GM21390 (cell line): Measurements from ENCODE around the gene SRSF8.
A peak's percentile ranks its signal among the peaks of the same experiment; 100 is the strongest.
"Not testable (repeated sequence)": the region's sequence is repeated elsewhere in the genome, so short reads cannot be mapped to it uniquely, and the experiment has no call there.

Source experiments
- ATAC-seq: cut with Tn5 transposase; IDR thresholded peaks from one replicate; pipeline ENCODE4 v1.9.1; 2021; ENCODE audit not compliant: unreplicated experiment

The SRSF8 gene, protein sequence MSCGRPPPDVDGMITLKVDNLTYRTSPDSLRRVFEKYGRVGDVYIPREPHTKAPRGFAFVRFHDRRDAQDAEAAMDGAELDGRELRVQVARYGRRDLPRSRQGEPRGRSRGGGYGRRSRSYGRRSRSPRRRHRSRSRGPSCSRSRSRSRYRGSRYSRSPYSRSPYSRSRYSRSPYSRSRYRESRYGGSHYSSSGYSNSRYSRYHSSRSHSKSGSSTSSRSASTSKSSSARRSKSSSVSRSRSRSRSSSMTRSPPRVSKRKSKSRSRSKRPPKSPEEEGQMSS

GRCh38 chr11:95066716-95067038 is at the start of gene SRSF8:
TSS of gene SRSF8 (plus strand) at chr11:95066919. CDS start at chr11:95067227, 308 bp downstream.
- peak; percentile 42 for ATAC-seq

DNA sequence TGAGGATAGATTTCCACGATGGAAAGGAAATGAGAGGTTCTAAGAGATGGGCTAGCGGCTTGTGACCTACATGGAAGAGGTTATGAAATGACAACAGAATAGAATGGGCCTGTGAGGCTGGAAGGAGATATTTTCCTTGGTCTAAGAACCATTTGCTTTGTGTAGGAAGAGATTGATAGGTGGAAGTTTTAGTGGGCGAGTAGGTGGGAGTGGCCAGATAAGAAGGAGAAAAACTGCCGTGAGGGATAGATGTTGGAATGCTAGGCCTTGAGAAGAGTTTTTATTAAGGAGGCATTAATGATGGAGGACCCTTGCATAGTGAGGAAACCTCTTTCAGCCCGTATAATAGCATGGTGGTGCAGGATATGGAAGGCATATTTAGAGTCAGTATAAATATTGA is 45.3 kb upstream of the SRSF8 start:
- ATAC-seq: not testable (repeated sequence)

- ATAC-seq: no peak
Measured at GRCh38 chr11:95024958-95025357, 41.8 kb upstream of the SRSF8 start, which contains the start of gene KDM4E. TSS of gene KDM4E (plus strand) at chr11:95025258. CDS start at chr11:95025558, 300 bp downstream.

DNA sequence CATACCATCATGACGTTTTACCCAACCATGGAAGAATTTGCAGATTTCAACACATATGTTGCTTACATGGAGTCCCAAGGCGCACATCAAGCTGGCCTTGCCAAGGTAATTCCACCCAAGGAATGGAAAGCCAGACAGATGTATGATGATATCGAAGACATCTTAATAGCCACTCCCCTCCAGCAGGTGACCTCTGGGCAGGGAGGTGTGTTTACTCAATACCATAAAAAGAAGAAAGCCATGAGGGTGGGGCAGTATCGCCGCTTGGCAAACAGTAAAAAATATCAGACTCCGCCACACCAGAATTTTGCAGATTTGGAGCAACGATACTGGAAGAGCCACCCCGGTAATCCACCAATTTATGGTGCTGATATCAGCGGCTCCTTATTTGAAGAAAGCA is 41.1 kb upstream of the SRSF8 start:
- not testable (repeated sequence) for ATAC-seq

DNA sequence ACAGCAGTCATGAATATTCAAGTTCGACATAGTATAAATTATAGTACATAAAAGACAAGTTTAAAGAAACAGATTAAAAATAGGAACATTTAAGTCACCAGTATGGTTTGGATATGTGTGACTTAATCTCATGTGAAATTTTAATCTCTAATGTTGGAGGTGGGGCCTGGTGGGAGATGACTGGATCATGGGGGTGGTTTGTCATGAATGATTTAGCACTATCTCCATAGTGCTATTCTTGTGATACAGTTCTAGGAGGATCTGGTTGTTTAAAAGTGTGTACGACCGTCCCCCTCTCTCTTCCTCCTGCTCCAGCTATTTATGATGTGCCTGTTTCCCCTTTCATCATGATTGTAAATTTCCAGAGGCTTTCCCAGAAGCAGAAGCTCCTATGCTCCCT is 38.4 kb upstream of the SRSF8 start:
- ATAC-seq: no peak

DNA sequence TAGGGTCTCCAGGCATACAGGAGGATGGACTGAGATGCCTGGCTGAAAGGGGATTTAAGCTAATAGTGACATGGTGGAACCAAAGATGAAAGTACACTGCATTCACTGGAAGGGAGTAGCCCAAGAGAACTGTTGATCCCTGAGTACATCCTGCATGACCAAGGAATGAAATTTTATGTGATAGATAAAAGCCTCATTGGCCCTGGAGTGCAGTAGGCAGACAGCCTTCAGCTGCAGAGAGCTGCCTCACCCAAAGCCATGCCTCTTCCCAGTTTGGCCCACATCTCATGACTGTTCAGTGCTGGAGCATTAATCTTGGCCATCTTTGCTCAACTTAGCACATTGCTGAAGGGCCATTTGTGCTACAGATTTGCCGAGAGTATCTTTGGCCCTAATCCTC is 33.7 kb upstream of the SRSF8 start:
- no peak for ATAC-seq

DNA sequence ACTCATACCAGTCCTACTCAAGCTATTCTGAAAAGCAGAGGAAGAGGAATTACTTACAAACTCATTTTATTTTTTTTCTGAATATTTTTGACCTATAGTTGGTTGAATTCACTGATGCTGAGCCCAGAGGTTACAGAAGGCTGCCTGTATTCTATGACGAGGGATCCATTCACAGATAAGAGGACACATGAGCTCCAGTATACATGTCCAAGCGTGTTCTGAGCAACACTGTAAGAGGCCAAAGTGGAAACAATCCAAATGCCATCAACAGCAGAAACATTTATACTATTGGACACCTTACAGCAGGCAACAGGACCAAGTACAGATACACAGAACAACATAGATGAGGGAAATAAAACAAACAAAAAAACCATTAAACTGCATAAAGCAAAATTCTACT is 31.4 kb upstream of the SRSF8 start:
- ATAC-seq: no peak

- ATAC-seq: not testable (repeated sequence)
Measured at GRCh38 chr11:95037356-95038035, 29.2 kb upstream of the SRSF8 start.

DNA sequence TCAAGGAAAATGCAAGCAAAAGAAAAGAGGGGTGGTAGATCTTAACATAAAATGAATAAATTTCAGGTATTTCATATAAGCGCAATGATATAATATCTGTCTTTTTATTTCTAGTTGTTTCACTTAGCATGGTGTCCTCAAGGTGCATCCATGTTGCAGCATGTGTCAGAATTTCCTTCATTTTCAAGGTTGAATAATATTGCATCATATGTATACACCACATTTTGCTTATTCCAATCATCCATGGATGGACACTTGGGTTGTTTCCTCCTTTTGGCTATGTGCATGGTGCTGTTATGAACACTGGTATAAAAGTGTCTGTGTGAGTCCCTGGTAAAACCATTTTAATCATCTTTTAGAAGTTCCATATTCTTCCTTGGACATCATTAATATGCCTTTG is 24.5 kb upstream of the SRSF8 start:
- no peak for ATAC-seq

DNA sequence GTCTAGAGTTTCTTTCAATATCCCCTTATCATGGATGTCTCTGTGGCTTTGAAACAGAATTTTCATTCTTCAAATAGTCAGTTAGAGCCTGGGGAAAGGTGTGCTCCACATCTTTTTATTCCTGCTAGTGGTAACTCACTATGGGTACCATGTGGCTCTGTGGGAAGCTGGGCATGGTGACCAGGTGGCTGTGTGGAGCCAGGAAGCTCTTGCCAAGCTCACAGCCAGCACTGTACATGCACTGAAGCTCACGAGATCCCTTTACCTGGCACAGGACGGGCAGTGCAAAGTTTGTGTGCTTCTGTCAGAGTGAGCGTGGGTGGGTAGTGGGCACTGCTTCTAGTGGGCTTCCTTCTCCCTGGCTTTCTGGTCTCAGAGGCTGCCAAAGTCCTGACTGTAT is 23.8 kb upstream of the SRSF8 start:
- no peak for ATAC-seq

GRCh38 chr11:95044010-95044409 is 22.7 kb upstream of the SRSF8 start:
- no peak for ATAC-seq

- ATAC-seq: no peak
Measured at GRCh38 chr11:95045812-95046211, 20.9 kb upstream of the SRSF8 start.

GRCh38 chr11:95049122-95049521 is 17.6 kb upstream of the SRSF8 start, which contains the start of gene KDM4F:
TSS of gene KDM4F (plus strand) at chr11:95049422.
- ATAC-seq: not testable (repeated sequence)

DNA sequence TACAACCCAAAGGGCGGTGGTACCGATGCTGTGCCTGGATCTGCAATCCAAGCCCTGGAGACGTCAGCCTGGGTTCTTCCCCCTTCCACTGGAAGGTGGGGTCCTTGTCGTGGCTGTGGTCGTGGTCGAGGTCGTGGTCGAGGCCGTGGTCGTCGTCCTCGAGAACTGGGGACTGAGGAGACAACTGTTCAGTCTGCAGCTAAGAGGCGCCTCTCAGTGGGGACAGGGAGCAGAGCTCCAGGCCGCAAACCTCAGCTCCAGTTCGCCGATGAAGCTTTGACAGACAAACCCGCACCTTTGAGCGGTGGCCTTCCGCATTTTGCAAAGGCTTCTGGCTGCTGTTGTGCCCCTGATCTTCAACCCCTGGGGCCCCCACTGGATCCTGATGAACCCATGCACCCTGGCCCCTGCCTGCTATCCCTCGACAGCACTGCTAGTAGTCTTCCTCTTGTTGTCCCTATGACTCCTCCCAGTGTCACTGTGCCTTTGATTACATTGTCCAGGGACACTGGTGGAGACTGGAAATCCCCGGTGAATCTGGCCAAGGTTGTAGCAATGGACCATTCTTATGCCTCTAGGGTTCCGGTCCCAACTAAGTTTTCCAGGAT is 16.0 kb upstream of the SRSF8 start:
- ATAC-seq: no peak

- no peak for ATAC-seq
Measured at GRCh38 chr11:95054356-95054755, 12.4 kb upstream of the SRSF8 start.

DNA sequence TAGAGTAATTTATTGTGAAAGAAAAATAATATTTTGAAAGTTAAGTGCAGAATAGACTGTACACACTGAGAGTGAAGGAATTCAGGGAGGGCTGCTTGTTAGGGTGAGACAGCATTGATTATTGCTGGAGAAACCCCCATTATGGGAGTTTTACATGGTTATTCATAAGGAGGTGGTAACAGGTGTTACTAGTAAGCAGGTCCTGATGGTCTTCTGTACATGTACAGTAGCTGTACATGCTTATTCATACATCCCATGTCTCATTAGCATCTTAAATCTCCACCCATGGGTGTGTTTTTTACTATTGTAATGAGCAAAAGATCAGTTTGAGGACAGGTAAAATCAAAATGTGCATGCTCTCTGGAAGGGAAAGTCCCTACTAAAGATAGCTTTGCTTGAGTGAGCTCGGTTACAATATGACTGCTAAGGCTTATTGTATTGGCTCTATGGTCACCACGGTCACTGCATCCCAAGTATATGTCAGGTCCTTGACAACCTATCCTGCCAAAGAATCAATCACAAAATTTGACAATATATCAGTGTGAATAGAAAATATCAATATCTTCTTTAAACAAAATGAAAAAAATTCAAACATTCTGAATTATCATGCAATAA is 11.3 kb upstream of the SRSF8 start:
- peak; percentile 95 for ATAC-seq

DNA sequence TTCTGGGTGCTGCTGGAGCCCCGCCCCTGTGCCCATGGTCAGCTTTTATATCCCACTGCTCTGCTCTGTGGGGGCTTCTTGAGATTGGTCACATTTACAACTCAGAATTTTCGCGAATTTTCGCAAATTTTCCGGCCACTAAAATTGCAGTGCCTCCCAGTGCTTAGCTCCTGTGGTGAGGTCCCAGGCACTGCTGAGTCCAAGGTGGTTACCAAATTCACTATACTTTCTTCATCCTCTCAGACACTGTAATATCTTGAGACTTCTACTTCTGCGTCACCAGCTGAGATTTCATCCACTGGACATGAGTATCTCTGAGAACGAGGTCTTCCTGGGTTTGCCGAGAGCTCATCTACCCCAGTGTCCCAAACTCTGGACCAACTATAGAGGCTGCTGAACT is 8.8 kb upstream of the SRSF8 start:
- no peak for ATAC-seq

DNA sequence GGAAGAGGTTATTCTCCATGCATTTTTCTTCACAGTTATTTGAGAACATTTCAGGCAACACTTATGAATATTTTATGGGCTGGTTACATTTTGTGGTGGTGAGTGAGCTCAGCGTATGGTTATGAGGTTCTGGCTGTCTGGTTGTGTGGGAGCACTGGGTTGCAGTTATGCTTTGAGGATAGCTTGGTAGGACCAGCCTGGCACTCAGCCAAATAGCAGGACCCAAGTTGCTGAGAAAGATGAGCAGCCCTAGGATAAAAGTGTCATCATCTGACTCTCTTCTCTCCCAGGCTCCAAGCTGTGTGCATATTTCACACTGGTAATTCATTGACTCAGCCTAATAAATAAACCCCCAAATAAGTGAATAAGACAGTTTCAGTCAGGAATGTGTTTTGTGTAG is 8.1 kb upstream of the SRSF8 start:
- no peak for ATAC-seq

GRCh38 chr11:95059046-95059445 is 7.7 kb upstream of the SRSF8 start:
- ATAC-seq: no peak

DNA sequence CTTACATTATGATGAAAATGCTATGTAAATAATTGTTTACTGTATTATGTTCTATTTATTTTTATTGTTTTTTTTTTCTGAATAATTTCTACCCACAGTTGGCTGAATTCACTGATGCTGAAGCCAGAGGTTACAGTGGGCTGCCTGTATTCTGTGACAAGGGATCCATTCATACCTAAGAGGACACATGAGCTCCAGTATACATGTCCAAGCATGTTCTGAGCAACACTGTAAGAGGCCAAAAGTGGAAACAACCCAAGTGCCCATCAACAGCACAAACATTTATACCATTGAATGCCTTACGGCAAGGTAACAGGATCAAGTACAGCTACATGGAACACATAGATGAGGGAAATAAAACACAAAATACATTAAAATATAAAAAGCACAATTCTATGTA is 1.4 kb upstream of the SRSF8 start:
- no peak for ATAC-seq

DNA sequence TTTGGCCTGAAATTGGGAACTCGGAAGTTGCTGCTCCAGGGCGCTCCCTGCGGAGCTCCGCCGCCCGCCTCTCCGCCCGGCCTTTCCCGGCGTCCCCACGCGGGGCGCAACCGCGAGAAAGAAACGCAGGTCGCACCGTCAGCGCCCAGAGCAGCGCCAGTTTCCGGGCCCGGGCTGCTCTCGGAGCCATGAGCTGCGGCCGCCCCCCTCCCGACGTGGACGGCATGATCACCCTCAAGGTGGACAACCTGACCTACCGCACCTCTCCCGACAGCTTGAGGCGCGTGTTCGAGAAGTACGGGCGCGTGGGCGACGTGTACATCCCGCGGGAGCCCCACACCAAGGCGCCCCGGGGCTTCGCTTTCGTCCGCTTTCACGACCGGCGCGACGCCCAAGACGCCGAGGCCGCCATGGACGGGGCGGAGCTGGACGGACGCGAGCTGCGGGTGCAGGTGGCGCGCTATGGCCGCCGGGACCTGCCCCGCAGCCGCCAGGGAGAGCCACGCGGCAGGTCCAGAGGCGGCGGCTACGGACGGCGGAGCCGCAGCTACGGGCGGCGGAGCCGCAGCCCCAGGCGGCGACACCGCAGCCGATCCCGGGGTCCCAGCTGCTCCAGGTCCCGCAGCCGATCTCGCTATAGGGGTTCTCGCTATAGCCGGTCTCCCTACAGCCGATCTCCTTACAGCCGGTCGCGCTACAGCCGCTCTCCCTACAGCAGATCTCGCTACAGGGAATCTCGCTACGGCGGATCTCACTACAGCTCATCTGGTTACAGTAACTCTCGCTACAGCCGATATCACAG is 521 bp downstream of the SRSF8 start:
- ATAC-seq: peak; percentile 60
